ENCODE measurements around the gene CAMTA1. TPM values are rescaled to one million over a fixed set of nuclear protein-coding genes. Genes with fewer than 3 reads are reported as not detected.

Gene CAMTA1
- total RNA-seq, 1 experiment from 2014 or later = 69.5 TPM

DNA sequence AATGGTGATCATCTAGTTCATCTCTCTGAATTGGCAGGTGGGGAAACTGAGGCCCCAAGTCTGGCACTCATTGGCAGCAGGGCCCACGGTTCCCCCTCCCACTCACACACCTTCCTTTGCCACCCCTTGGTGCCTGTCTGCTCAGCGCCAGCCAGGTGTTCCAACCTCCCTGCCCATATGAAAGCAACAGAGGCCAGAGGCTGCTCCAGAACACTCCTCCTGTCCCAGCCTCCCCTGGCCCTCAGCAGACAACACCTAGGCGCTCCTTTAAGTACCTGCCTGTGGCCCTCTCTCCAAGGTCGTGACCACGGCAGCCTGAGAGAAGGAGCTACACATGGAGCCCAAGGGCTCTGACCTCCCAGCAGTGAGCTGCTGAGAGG, 623.5 kb downstream of the CAMTA1 start:
- TF ChIP-seq TCF7L2 (IDR thresholded peaks at IDR 0.05; ENCODE audit: borderline replicate concordance, extremely low read depth, insufficient read depth, insufficient read length) (no peak), EZH2phosphoT487 (IDR thresholded peaks at IDR 0.05; ENCODE audit: borderline replicate concordance) (no peak), POLR2AphosphoS5 (IDR thresholded peaks at IDR 0.05; ENCODE audit: low read depth, low read length) (no peak), EGR1 (IDR thresholded peaks at IDR 0.05; ENCODE audit: low read depth) (no peak), ZFX (IDR thresholded peaks at IDR 0.05) (no peak), FOSL1 (IDR thresholded peaks at IDR 0.05; ENCODE audit: low read depth) (no peak), CTCF (IDR thresholded peaks at IDR 0.05 in 2 of 3, conservative IDR thresholded peaks at IDR 0.05 in 1 of 3; ENCODE audit: borderline replicate concordance in 1 of 3, insufficient read depth in 1 of 3, low read depth in 2 of 3, low read length in 2 of 3) (no peak), ATF3 (IDR thresholded peaks at IDR 0.05) (no peak), ELF1 (IDR thresholded peaks at IDR 0.05; ENCODE audit: borderline replicate concordance, low read depth) (no peak), CBX3 (IDR thresholded peaks at IDR 0.05; ENCODE audit: low read depth) (no peak), SRF (IDR thresholded peaks at IDR 0.05; ENCODE audit: low read depth) (no peak), JUND (IDR thresholded peaks at IDR 0.05) (no peak), ZNF274 (IDR thresholded peaks at IDR 0.05; ENCODE audit: low read depth, low read length) (no peak), SP1 (IDR thresholded peaks at IDR 0.05; ENCODE audit: low read depth) (no peak), SIN3A (IDR thresholded peaks at IDR 0.05; ENCODE audit: low read depth) (no peak), CEBPB (IDR thresholded peaks at IDR 0.05; ENCODE audit: low read depth) (no peak), RAD21 (IDR thresholded peaks at IDR 0.05; ENCODE audit: low read depth) (no peak)
- TF ChIP-seq, protein P1, sequence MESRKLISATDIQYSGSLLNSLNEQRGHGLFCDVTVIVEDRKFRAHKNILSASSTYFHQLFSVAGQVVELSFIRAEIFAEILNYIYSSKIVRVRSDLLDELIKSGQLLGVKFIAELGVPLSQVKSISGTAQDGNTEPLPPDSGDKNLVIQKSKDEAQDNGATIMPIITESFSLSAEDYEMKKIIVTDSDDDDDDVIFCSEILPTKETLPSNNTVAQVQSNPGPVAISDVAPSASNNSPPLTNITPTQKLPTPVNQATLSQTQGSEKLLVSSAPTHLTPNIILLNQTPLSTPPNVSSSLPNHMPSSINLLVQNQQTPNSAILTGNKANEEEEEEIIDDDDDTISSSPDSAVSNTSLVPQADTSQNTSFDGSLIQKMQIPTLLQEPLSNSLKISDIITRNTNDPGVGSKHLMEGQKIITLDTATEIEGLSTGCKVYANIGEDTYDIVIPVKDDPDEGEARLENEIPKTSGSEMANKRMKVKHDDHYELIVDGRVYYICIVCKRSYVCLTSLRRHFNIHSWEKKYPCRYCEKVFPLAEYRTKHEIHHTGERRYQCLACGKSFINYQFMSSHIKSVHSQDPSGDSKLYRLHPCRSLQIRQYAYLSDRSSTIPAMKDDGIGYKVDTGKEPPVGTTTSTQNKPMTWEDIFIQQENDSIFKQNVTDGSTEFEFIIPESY (IDR thresholded peaks at IDR 0.05; ENCODE audit: extremely low read depth, insufficient replicate concordance, low read length) = no peak
- TF ChIP-seq, protein P2, sequence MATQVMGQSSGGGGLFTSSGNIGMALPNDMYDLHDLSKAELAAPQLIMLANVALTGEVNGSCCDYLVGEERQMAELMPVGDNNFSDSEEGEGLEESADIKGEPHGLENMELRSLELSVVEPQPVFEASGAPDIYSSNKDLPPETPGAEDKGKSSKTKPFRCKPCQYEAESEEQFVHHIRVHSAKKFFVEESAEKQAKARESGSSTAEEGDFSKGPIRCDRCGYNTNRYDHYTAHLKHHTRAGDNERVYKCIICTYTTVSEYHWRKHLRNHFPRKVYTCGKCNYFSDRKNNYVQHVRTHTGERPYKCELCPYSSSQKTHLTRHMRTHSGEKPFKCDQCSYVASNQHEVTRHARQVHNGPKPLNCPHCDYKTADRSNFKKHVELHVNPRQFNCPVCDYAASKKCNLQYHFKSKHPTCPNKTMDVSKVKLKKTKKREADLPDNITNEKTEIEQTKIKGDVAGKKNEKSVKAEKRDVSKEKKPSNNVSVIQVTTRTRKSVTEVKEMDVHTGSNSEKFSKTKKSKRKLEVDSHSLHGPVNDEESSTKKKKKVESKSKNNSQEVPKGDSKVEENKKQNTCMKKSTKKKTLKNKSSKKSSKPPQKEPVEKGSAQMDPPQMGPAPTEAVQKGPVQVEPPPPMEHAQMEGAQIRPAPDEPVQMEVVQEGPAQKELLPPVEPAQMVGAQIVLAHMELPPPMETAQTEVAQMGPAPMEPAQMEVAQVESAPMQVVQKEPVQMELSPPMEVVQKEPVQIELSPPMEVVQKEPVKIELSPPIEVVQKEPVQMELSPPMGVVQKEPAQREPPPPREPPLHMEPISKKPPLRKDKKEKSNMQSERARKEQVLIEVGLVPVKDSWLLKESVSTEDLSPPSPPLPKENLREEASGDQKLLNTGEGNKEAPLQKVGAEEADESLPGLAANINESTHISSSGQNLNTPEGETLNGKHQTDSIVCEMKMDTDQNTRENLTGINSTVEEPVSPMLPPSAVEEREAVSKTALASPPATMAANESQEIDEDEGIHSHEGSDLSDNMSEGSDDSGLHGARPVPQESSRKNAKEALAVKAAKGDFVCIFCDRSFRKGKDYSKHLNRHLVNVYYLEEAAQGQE (IDR thresholded peaks at IDR 0.05; ENCODE audit: low read depth) = no peak
- Histone ChIP-seq H3K27ac (ENCODE audit: low read depth, low read length) (no peak overlapping the region), H4K20me1 (ENCODE audit: insufficient read depth) (no peaks in the 10 kb centered on the region), H3K4me3 (replicated peaks in 1 of 2; ENCODE audit: low read depth in 1 of 2, low read length in 2 of 2) (no peak overlapping the region), H2AFZ (ENCODE audit: low read depth, low read length, poor library complexity, severe bottlenecking) (no peak overlapping the region), H3K27me3 (ENCODE audit: insufficient read depth, low read length) (no peaks in the 10 kb centered on the region), H3K9ac (ENCODE audit: low read length) (no peak overlapping the region), H3K36me3 (ENCODE audit: control insufficient read depth in 1 of 2, insufficient read depth in 2 of 2, low read length in 2 of 2) (no peaks in the 10 kb centered on the region), H3K9me2 (ENCODE audit: insufficient read depth) (no peaks in the 10 kb centered on the region), H3K4me1 (ENCODE audit: control insufficient read depth in 1 of 2, insufficient read depth in 2 of 2, low read length in 2 of 2) (peaks cover 0 to 5% of the 10 kb centered on the region in 2 experiments; a peak in 1 of 4 replicates), H3K79me2 (ENCODE audit: insufficient read depth, low read length) (no peaks in the 10 kb centered on the region), H3K9me3 (ENCODE audit: control insufficient read depth in 1 of 2, insufficient read depth in 1 of 2, low read depth in 1 of 2, low read length in 2 of 2) (no peaks in the 10 kb centered on the region), H3K4me2 (ENCODE audit: low read length) (no peak overlapping the region)
- CTCF ChIA-PET = no interaction called here
- intact Hi-C loops (cut with micrococcal nuclease) = no loop called here
- ATAC-seq = no peak
- RAD21 ChIA-PET (ENCODE audit: low non-redundant PET in 1 of 2, low total read pairs in 2 of 2, uncharacterized antibody in 2 of 2, unreplicated experiment in 2 of 2) = no interaction called here
- BruUV-seq (replicated peaks) = no TSS peak
- DNase-seq (ENCODE audit: low read depth, low spot score) = no peak
- POLR2A ChIA-PET = no interaction called here

Measured in HCT116 (cell line).